ENCODE data around the gene ZBTB20.
"Not testable (repeated sequence)": the region's sequence is repeated elsewhere in the genome, so short reads cannot be mapped to it uniquely, and the experiment has no call there.

The ZBTB20 gene

GRCh38 chr3:114714957-114715460 is 432.1 kb downstream of the ZBTB20 start:
- no peak for DNase-seq (ENCODE audit: low read depth)

- DNase-seq (ENCODE audit: low read depth): no peak
These were observed 432.9 kb downstream of the ZBTB20 start for GRCh38 chr3:114714237-114714636.

GRCh38 chr3:114712728-114713492 is 434.2 kb downstream of the ZBTB20 start:
- no peak for DNase-seq (ENCODE audit: low read depth)

GRCh38 chr3:114711321-114711886 is 435.7 kb downstream of the ZBTB20 start:
- no peak for DNase-seq (ENCODE audit: low read depth)

- no peak for DNase-seq (ENCODE audit: low read depth)
These were observed 438.0 kb downstream of the ZBTB20 start for GRCh38 chr3:114709102-114709501.

- no peak for DNase-seq (ENCODE audit: low read depth)
These were observed 439.7 kb downstream of the ZBTB20 start for GRCh38 chr3:114707252-114707860.

- no peak for DNase-seq (ENCODE audit: low read depth)
These were observed 440.4 kb downstream of the ZBTB20 start for GRCh38 chr3:114706591-114707232.

GRCh38 chr3:114700637-114701234 is 446.4 kb downstream of the ZBTB20 start:
- DNase-seq (ENCODE audit: low read depth): no peak

- DNase-seq (ENCODE audit: low read depth): no peak
These were observed 448.7 kb downstream of the ZBTB20 start for GRCh38 chr3:114698146-114699105.

- DNase-seq (ENCODE audit: low read depth): no peak
These were observed 449.7 kb downstream of the ZBTB20 start for GRCh38 chr3:114697401-114697800.

GRCh38 chr3:114694251-114694650 is 452.8 kb downstream of the ZBTB20 start:
- DNase-seq (ENCODE audit: low read depth): no peak

- no peak for DNase-seq (ENCODE audit: low read depth)
These were observed 455.2 kb downstream of the ZBTB20 start for GRCh38 chr3:114691871-114692270.

- DNase-seq (ENCODE audit: low read depth): no peak
These were observed 456.2 kb downstream of the ZBTB20 start for GRCh38 chr3:114690911-114691310.

GRCh38 chr3:114687151-114687550 is 459.9 kb downstream of the ZBTB20 start:
- no peak for DNase-seq (ENCODE audit: low read depth)

GRCh38 chr3:114686621-114687020 is 460.5 kb downstream of the ZBTB20 start:
- DNase-seq (ENCODE audit: low read depth): peak; percentile 14

GRCh38 chr3:114685161-114685560 is 461.9 kb downstream of the ZBTB20 start:
- DNase-seq (ENCODE audit: low read depth): no peak

GRCh38 chr3:114680299-114680698 is 466.8 kb downstream of the ZBTB20 start:
- DNase-seq (ENCODE audit: low read depth): no peak

- DNase-seq (ENCODE audit: low read depth): not testable (repeated sequence)
These were observed 467.3 kb downstream of the ZBTB20 start for GRCh38 chr3:114679773-114680172.

GRCh38 chr3:114675104-114675503 is 472.0 kb downstream of the ZBTB20 start:
- peak; percentile 20 for DNase-seq (ENCODE audit: low read depth)

- no peak for DNase-seq (ENCODE audit: low read depth)
These were observed 473.1 kb downstream of the ZBTB20 start for GRCh38 chr3:114674036-114674435.

GRCh38 chr3:114673481-114673880 is 473.6 kb downstream of the ZBTB20 start:
- no peak for DNase-seq (ENCODE audit: low read depth)

All from fibroblast of the conjunctiva (primary cell).